Astrocyte of the spinal cord (primary cell): ENCODE measurements around the gene GDPD5.

Source experiments
- DNase-seq: peaks from one replicate; pipeline ENCODE4 v3.0.0; 2011; ENCODE audit warnings: low read depth, low spot score
- H3K4me3 ChIP-seq: 2 replicates; pipeline ENCODE4 v1.5.1; 2011; ENCODE audit warnings: low read depth, mild to moderate bottlenecking, low read length, moderate library complexity
- in situ Hi-C: cut with HindIII; loops from 2 replicates; pipeline ENCODE4 v1.10.0; 2017; ENCODE audit warnings: low sequenced_read_pairs
- TF ChIP-seq, protein P1 (sequence below): IDR thresholded peaks from 2 replicates; pipeline ENCODE4 v1.5.1; 2012; ENCODE audit warnings: low read depth, mild to moderate bottlenecking, low read length, inconsistent platforms

The GDPD5 gene

DNA sequence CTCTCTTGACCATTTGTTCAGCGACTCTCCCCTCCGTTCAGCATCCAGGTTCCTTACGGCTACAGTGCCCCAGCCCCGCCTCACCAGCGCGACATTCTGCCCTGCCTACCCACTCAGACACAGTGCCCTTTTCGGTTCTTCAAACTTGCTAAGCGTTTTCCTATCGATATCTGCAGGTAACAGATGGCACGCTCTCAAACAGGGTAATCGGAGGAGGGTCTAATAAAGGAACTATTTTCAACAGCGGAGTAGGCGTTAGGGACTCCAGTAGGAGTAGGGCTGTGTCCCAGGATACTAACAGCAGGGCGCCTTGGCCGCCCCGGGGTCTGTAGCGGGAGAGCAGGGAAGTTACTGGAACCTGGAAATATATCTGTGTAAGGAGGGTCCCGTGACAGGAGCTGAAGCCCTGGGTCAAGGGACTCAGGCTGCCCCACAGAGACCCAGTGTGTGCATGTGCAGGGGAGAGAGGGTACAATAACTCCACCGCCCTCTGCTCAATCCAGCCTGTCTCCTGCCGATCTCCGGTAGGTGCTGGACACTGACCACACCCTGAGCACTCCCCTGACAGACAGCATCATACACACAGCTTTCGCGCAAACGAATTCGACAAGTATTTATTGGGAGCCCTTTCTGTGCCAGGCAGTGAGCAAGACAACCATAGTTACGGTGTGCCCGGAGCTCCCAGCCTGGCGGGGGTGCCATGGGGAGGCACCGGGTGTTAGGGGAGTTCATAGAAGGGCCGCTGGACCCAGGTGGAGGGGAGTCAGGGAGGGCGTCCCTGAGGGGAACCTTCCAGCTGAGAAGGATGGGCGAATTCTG is 94.8 kb downstream of the GDPD5 start:
- peak overlapping the region; percentile 14 for H3K4me3 ChIP-seq
- DNase-seq = no peak
- in situ Hi-C loops = no loop called here
- TF ChIP-seq, protein P1, sequence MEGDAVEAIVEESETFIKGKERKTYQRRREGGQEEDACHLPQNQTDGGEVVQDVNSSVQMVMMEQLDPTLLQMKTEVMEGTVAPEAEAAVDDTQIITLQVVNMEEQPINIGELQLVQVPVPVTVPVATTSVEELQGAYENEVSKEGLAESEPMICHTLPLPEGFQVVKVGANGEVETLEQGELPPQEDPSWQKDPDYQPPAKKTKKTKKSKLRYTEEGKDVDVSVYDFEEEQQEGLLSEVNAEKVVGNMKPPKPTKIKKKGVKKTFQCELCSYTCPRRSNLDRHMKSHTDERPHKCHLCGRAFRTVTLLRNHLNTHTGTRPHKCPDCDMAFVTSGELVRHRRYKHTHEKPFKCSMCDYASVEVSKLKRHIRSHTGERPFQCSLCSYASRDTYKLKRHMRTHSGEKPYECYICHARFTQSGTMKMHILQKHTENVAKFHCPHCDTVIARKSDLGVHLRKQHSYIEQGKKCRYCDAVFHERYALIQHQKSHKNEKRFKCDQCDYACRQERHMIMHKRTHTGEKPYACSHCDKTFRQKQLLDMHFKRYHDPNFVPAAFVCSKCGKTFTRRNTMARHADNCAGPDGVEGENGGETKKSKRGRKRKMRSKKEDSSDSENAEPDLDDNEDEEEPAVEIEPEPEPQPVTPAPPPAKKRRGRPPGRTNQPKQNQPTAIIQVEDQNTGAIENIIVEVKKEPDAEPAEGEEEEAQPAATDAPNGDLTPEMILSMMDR = no peak

DNA sequence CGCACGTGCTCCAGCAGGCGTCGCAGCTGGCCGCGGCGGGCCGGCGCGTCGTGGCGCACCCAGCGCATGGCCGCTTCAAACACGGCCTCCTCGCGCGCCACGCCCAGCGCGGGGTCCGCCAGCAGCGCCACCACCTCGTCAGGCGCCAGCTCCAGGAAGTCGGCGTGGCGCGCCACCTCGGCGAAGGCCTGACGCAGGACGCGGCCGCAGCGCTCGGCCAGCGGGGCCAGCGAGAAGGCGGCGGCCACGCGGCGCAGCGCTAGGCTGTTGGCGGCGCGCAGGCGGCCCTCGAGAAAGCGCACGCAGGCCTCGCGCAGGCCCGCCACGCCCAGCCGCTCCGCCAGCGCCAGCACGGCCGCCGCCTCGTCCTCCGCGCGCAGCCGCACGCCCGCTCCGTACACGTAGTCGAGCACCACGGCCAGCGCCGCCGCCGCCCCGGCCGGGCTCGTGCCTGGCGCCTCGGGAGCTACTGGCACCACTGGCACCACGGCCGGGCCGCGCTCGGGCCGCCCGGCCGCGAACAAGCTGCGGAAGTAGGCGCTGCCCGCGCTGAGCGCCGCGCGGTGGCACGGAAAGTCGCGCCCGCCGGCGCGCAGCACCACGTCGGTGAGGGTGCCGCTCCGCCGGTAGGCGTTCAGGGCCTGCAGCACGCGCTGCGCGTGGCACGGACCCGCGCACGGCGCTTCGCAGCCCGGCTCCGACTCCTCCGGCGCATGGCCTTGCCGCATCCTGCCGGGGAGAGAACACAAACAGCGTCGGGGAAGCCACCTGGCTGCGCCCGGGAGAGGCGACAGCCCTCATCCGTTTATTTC is 95.6 kb downstream of the GDPD5 start:
- DNase-seq = peak; percentile 54
- H3K4me3 ChIP-seq = peak overlapping the region; percentile 14
- TF ChIP-seq, protein P1 = no peak
- in situ Hi-C loops = no loop called here

DNA sequence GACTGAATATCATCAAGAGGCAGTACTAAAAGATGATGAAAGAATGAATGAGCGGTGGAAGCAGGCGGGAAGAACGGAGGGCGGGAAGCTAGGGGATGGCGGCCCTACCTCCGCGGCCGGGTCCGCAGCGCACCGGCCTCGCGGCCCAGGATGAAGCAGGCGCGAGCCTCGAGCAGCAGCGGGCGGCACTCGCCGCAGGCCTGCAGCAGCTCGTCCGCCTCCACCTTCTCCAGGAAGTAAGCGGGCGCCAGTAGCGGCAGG is 96.2 kb downstream of the GDPD5 start:
- in situ Hi-C loops = no loop called here
- TF ChIP-seq, protein P1 = no peak
- DNase-seq = no peak
- H3K4me3 ChIP-seq = no peak overlapping the region

DNA sequence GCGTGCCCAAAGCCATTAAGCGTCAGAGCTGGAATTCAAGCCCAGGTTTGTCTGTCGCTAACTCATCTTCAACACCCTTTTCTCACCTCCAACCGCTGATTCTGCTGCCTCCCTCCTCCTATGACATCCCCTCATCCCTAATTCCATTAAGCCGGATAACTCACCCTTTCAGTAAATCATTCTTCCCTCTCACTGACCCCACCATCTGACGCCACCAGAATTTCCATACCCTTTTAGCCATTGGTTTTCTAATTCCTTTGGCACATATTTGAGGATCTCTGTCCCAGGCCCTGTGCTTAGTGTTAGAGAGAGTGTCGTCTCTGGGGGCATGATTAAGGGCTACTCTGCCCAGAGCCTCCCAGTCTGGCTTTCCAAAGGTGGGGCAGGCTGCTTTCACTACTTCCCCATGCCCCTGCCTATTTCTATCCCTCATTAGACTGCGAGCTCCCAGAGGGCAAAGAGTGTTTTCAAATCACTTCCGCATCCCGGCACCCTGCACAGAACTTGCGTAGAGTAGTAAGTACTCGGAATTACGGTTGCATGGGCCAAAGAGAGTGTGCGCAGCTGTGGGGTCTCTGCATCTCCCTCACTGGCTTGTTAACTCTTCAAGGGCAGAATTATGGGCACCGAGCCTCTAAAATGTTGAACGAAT is 96.6 kb downstream of the GDPD5 start:
- TF ChIP-seq, protein P1 = no peak
- in situ Hi-C loops = no loop called here
- no peak for DNase-seq
- H3K4me3 ChIP-seq = no peak overlapping the region

DNA sequence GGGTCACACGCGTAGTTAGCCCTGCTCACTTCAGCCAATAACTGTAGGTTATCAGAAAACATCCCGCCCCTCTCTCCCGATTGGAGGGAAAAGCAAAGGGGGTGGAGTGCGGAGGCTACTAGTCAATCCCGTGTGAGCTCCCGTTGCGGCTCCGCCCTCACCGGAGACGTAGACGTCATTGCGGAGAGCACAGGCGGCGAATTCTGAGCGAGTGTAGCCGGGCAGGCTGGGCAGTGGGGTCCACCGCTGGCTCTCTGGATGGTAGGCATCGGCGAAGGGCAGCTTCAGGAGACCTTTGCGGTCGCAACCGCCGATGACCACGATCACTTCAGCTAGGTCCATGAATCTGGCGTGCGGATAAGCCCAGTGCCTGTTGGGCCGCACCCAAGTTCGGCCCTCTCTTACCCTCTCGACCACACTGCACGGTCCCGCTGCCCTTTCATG is 97.4 kb downstream of the GDPD5 start:
- H3K4me3 ChIP-seq = peak overlapping the region; percentile 40
- TF ChIP-seq, protein P1 = no peak
- DNase-seq = peak; percentile 91
- in situ Hi-C loops = no loop called here

DNA sequence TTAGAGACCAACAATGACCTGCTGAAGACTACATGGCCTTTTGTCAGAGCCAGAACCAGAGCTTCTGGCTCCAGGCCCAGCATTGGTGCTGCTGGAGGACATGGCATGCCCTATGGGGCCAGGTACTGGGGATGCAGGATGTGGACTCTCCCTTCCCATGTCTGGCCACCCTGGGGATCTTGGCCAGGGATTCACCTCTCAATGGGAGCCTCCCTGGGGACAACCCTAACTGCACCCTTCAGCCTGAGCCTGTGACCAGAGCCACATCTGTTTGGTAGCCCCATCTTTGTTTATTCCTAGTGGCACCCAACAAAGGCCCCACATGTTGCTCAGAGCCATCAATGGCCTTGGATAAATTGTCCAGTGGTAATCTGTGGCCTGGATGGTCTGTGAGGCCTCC is 98.6 kb downstream of the GDPD5 start:
- in situ Hi-C loops = no loop called here
- no peak for DNase-seq
- TF ChIP-seq, protein P1 = no peak
- H3K4me3 ChIP-seq = no peak overlapping the region
